Measurements from ENCODE around the gene PPP3CA.

Gene PPP3CA

GRCh38 chr4:101332424-101332823, 14.9 kb downstream of the PPP3CA start:
- no peak for DNase-seq (ENCODE audit: low read depth)
- no peak for TF ChIP-seq CTCF (conservative IDR thresholded peaks at IDR 0.05; ENCODE audit: low read length)
- H3K4me3 ChIP-seq (ENCODE audit: low read length), result no peak overlapping the region

GRCh38 chr4:101331017-101331416, 16.3 kb downstream of the PPP3CA start:
- no peak for DNase-seq (ENCODE audit: low read depth)
- TF ChIP-seq CTCF (conservative IDR thresholded peaks at IDR 0.05; ENCODE audit: low read length), result no peak
- no peak overlapping the region for H3K4me3 ChIP-seq (ENCODE audit: low read length)

GRCh38 chr4:101329592-101329991, 17.7 kb downstream of the PPP3CA start:
- DNase-seq (ENCODE audit: low read depth), result no peak
- no peak for TF ChIP-seq CTCF (conservative IDR thresholded peaks at IDR 0.05; ENCODE audit: low read length)
- H3K4me3 ChIP-seq (ENCODE audit: low read length), result no peak overlapping the region

GRCh38 chr4:101328063-101328602, 19.2 kb downstream of the PPP3CA start:
- no peak for TF ChIP-seq CTCF (conservative IDR thresholded peaks at IDR 0.05; ENCODE audit: low read length)
- DNase-seq (ENCODE audit: low read depth), result no peak
- no peak overlapping the region for H3K4me3 ChIP-seq (ENCODE audit: low read length)

- TF ChIP-seq CTCF (conservative IDR thresholded peaks at IDR 0.05; ENCODE audit: low read length), result no peak
- no peak for DNase-seq (ENCODE audit: low read depth)
- H3K4me3 ChIP-seq (ENCODE audit: low read length), result no peak overlapping the region
These were observed 20.8 kb downstream of the PPP3CA start for GRCh38 chr4:101326576-101326975.

- no peak for DNase-seq (ENCODE audit: low read depth)
- no peak for TF ChIP-seq CTCF (conservative IDR thresholded peaks at IDR 0.05; ENCODE audit: low read length)
- H3K4me3 ChIP-seq (ENCODE audit: low read length), result no peak overlapping the region
These were observed 24.6 kb downstream of the PPP3CA start for GRCh38 chr4:101322743-101323142.

GRCh38 chr4:101321481-101322042, 25.8 kb downstream of the PPP3CA start:
- no peak for DNase-seq (ENCODE audit: low read depth)
- no peak for TF ChIP-seq CTCF (conservative IDR thresholded peaks at IDR 0.05; ENCODE audit: low read length)
- H3K4me3 ChIP-seq (ENCODE audit: low read length), result no peak overlapping the region

All from AG10803 (cell line).